HG03095 (cell line): ENCODE data around the gene NUP214.
"Not testable (repeated sequence)": the region's sequence is repeated elsewhere in the genome, so short reads cannot be mapped to it uniquely, and the experiment has no call there.

Experiments
- ATAC-seq: cut with Tn5 transposase; IDR thresholded peaks from one replicate; pipeline ENCODE4 v1.9.1; 2021; ENCODE audit warnings: moderate library complexity; ENCODE audit not compliant: unreplicated experiment

Gene NUP214

DNA sequence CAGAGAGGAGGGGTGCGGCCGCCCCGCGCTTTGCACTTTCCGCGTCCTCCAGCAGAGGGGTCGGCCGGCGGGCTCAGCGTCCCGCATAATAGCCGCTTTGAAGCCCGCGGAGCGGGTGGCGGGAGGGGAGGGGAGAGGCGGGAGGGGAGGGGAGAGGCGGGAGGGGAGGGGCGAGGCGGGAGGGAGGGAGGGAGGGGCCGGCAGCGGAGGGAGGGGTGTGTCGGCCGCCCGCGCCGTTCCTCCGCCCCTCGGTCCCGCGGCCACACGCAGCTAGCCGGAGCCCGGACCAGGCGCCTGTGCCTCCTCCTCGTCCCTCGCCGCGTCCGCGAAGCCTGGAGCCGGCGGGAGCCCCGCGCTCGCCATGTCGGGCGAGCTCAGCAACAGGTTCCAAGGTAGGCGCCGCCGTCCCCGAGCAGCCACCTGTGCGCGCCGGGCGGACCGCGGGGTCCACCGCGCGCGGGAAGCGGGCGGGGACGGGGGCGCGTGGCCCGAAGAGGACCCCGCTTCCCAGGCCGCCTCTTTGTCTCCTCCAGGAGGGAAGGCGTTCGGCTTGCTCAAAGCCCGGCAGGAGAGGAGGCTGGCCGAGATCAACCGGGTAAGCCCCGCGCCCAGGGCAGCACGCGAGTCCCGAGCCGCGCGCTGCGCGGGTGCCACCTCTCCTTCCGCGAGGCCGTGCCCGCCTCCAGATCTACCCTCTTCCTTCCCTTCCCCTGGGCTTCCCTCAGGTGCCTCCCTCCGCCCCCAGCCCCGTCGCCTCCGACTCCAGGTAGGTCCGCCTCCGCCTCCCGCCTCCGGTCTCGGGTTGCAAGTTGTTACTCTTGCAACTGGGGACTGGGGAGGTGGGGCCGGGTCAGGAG lies 28.9 kb upstream of the NUP214 start, which contains the start of gene AIF1L:
TSS of gene AIF1L (plus strand) at position 263 of the 857 bp plus-strand sequence. CDS start at position 362, 99 bp downstream.
- no peak for ATAC-seq

DNA sequence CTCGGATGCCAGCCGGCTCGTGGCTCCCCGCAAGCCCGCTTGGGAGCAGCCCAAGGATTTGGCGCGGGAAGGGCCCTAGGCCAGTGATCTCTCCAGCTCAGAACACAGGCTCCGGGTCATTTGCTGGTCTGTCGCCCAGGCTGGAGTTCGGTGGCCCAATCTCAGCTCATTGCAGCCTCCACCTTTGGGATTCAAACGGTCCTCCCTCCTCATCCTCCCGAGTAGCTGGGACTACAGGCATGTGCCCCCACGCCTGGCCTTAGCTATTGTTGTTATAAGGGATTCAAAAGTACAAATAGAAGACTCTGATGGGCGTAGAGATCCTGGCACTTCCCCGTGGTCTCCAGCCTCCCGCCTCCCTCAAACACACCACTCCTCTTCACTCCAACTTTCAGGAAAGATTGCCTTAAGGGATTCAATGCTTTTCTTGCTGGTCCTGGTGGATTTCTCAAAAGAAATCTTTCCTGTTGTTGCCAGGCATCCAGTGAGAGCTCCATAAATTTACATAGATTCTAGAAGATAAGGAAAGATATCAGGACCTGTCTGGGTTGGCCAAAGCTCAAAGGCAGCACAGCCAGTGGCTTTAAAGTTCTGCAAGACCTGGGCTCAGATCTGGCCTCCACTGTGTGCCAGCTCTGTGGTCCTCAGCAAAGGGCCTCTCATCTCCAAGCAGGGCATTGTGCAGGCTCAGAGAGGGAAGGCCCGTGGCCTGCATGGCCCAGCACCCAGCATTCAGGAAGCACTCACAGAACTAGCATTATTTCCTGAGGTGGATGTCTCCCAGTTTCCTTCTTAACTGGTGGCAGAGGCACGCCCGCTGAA lies 28.0 kb upstream of the NUP214 start:
- ATAC-seq, result no peak

DNA sequence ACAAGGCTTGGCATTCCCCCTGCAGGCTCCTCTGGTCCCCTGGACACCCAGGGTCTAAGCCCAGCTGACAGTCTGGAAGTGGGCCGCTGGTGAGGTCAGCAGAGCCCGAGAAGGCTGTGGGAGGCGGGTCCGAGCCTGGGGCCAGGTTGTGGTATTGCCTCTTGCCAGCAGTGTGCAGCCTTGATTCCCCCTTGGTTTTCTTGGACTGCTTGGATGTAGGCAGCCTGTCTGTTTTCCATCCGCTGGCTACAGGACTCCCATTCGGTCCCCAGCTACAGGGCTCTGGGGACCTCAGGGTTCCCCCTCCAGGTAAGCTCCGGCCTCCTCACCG lies 27.5 kb upstream of the NUP214 start:
- ATAC-seq, result no peak

DNA sequence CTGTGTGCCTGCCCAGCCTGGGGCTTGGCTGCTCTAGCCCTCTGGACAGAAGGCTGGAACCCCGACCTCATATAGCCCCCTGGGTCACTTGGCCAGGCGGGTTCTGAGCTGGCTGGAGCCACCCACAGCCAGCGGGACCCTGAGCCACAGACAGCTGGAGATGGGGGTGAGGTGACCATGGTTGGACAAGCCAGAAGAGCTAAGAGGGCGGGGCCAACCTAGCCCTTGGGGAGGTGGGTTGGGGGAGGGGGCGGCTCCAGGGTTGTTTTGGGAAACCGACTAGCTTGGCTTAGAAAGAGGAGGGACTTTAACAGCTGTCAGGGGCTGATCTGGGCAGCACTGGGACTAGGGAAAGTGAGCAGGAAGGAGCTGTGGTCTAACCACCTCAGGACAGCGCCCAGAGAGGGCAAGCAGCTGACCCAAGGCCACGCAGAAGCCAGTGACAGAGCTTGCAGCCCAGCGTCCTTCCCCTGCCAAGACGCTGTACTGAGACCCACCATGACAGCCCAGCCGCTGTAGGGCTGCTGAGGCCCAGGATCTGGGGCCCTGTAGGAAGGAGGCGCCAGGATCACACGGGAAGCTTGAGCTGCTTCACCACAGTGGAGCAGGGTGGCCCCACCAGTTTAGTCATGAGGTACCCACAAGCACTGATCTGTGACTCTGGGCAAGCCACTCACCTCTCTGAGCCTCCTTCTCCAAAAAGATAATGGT lies 26.8 kb upstream of the NUP214 start:
- no peak for ATAC-seq

DNA sequence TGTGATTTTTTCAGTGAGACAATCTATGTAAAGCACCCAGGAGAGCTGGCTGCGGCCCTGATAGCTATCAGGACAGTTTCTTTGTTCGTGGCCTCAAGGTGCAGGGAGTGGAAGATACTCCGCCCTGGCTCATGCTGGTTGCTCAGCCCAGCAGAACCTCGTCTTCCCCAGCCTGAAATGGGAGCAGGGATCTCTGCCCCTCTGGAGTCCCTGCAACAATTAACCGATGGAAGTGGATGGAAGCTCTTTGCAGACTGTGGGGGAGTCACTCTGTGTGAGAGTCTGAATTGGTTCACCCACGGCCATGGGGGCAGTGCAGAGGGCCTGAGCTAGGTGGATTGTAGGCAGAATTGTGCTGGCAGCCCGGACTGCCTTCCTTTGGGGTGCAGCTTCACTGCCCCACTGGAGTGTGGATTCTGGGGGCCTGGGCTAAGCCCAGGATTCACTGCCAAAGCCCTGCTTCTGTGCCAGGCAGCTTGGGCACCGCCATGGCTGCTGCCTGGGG lies 26.2 kb upstream of the NUP214 start:
- ATAC-seq, result no peak

DNA sequence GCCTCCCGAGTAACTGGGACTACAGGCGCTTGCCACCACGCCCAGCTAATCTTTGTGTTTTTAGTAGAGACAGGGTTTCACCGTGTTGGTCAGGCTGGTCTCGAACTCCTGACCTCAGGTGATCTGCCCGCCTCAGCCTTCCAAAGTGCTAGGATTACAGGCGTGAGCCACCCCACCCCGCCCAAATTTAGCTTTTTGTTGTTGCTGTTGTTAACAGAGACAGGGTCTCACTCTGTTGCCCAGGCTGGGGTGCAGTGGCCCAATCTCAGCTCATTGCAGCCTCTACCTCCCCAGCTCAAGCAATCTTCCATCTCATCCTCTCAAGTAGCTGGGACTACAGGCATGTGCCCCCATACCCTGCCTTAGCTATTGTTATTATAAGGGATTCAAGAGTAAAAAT lies 25.5 kb upstream of the NUP214 start:
- not testable (repeated sequence) for ATAC-seq

DNA sequence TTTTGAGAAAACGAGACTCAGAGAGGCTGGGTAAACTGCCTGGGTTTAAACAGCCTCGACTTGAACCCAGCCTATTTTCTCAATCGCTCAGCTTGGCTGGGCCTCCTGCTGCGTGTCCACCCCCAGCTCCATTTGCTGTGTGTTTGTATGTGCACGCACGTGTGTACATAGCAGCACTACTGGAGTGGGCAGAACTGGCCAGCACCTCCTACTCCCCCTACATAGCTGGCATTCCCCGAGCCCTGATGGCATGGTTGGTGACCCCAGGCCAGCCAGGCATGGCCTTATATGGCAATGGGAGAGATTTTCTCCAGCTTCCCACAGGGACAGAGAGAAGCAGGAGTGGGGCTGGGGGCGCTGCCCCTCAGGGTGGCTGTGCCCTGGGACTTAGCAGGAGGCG lies 24.9 kb upstream of the NUP214 start:
- no peak for ATAC-seq

DNA sequence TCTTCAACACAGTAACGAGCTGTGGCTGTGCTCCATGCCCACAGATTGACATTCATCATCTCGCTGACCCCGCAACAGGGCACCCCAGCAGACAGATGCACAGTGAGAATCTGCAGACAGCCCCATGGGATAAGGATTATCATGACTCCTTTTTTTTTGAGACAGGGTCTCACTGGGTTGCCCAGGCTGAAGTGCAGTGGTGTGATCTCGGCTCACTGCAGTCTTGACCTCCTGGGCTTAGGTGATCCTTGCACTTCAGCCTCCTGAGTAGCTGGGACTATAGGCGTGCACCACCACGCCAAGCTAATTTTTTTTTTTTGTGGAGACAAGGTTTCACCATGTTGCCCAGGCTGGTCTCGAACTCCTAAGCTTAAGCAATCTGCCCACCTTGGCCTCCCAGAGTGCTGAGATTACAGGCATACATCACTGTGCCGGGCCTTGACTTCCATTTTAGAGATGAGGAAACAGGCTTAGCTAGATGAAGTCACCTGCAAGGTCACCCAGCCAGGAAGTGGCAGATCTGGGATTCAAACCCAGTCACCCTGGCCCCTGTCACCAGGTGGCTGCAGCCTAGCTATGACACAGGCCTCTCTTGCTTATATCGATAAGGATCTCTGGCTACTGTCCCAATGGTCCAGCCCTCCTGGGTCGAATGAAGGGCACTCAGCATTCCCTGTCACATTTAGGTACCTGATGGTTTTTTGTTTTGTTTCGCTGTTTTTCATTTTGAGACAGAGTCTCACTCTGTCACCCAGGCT lies 24.0 kb upstream of the NUP214 start:
- no peak for ATAC-seq

DNA sequence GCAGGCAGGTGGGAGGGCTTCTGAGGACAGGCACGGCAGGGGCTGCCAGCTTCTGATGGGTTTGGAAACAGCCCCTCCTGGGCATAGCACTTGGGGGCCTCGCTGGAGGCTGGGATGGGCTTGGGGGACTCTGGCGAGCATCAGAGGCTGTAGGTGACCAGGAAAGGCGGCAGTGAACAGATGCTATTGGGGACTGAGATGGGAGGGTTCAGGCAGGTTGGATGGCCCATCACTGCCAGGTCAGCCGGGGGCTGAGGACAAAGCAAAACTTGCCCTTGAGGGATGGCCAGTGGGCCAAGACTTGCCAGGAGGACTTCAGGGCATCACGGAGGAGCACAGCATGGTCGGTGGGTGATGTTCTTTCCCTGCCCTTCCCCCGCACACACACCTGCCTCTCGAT lies 22.4 kb upstream of the NUP214 start:
- ATAC-seq, result no peak

DNA sequence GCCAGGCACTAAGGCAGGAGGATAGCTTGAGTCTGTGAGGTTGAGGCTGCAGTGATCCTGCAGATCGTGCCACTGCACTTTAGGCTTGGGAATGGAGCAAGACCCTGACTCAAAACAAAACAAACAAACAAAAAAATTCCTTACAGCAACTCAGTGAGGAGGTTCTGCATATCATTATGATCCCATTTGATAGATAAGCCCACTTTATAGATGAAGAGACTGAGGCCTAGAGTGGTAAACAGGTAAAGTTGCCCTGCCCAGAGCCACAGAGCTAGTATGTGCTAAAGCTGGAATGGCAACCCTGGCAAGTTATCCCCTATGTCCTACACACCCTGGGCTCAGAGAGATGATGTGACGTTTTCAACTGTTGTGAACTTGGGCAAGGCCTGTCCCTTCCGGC lies 21.9 kb upstream of the NUP214 start:
- ATAC-seq, result no peak

DNA sequence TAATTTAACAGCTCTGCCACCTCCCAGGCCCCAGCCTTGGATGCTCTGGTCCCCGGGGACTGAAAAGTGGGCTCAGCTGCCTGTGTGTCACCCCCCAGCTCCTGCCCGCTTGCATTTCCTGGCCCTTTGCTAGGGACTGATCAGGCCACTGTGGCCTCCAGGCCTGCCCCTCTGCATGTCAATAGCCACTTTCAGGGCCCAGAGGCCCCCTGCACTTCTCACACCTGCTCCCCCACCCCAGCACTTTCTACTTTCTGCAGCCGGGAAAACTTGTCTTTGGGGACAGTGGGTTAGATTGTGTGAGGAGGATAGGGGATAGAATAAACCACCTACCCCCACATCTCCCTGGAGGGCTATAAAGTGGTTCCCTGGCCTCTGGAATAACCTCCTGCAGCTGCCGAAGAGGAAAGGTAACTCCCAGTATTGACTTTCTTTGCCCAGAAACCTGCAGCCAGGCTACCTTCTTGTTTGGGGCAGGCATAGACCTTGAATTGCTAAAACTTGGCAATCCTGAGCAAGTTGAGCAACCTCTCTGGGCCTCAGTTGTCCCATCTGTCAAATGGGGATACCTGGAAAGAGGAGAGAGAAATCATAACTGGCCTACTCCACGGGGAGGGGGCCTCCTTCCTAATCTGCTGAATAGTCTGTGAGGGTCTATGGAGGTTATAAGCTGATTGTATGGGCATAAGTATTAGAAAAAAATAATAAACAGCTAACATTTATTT lies 21.2 kb upstream of the NUP214 start:
- ATAC-seq, result no peak

DNA sequence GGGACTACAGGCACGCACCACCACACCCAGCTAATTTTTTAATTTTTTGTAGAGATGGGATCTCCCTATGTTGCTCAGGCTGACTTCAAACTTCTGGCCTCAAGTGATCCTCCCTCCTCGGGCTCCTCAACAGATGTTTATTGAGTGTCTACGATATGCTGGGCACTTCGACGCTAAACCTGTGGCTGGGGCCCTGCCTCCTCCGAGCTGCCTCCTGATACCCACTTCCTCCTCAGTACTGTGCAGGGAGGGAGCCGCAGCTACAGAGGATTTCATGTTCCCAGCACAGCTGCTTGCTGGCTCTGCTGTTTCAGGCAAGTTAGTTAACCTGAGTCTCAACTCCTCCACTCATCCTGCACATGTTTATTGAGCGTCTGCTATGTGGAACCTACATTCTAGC lies 19.4 kb upstream of the NUP214 start:
- no peak for ATAC-seq

DNA sequence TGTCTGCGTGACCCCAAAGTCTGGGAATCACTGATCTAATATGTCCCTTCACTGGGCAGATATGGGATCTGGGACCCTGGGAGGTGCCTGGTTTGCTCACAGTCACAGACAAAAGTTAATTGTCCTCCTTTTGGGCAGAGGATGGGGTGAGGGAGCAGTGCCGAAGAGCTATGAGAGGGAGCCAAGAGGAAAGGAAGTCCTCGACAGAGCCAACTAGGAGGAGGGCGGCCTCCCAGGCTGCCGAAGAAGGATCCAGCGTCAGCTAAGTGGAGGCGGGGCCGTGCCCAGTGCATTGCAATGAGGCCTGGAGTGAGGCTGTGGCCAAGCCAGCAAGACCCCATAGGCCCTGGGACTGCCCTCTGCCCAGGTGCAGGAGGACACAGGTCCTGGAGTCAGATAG lies 17.6 kb upstream of the NUP214 start:
- no peak for ATAC-seq

DNA sequence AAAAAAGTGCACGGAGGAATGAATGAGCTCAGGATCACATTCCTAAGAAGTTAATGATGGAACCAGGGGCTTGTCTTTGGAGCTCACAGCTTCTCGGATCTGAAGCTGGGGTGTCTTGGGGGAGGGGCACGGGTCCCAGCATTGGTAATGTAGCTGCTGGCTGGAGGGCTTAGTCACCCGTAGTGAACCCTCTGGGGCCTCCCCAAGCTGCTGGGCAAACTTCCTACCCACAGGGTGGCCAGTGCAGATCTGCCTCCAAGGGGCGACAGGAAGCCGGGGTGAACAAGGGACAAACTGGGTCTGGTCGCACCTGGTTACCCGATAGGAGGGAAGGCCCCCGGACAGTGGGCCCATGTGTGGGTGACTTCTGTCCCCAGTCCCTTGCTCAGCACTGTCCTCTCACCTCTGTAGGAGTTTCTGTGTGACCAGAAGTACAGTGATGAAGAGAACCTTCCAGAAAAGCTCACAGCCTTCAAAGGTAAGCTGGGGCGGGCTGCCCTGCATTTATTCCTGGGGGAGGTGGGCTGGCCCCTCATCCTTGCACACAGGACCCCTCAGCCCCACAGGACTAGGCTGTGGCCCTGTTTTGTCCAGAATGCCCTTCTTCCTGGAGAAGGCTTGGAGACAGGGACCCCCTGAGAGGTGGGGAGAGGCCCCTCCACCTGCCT lies 14.1 kb upstream of the NUP214 start:
- no peak for ATAC-seq

DNA sequence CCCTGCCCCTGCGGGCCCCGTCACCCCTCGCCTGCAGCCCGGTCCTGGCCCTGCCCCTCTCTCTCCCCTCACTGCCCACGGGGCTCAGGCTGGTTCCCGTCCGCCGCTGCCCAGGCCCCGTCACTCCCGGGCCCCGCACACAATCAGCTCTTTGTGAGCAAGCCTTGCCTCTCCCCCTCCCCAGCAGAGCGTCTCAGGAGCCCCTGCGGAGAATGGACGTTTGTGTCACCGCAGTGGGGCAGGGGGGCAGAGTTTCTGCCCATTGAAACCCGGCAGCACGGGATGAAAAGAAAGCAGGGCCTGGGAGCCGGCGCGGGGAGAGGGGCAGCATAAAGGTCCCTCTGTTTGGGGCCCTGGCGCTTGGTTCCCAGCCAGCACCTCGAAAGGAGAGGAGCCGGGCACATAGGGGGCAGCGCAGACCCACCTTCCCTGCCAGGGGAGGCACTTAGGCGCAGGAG lies 13.5 kb upstream of the NUP214 start:
- no peak for ATAC-seq

DNA sequence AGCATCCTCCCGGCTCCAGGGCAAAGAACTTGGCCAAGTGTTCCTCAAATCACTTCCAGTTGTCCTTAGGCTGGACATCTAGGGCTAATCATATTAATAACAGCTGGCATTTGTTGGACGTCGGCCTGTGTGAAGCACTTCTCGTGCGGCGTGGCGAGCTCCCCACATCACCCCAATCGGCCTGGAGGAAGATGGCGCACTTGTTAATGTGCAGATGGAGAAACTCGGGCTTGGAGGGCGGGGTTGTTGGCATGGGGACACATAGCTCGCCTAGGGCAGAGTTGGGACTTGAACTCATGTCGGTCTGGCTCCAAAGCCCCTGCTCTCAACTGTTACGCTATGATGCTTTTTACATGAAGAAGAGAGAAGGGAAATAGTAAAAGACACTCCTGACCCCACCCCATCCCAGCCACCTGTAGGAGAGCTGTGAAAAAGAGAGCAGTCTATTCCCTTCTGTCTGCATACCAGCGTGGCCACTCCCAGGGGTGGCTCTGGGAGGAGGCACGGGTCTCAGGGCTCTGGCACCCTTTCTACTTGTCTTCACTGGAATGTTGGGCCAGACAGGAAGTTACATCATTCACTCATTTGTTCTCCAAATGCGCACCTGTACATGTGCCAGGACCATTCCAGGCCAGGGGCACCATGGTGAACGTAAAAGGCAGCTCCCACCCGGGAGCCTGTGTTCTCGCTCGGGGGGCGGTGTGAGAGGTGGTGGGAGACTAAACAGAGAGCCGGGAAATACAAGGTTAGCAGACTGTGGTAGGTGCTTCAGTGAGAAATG lies 12.8 kb upstream of the NUP214 start:
- ATAC-seq, result no peak

DNA sequence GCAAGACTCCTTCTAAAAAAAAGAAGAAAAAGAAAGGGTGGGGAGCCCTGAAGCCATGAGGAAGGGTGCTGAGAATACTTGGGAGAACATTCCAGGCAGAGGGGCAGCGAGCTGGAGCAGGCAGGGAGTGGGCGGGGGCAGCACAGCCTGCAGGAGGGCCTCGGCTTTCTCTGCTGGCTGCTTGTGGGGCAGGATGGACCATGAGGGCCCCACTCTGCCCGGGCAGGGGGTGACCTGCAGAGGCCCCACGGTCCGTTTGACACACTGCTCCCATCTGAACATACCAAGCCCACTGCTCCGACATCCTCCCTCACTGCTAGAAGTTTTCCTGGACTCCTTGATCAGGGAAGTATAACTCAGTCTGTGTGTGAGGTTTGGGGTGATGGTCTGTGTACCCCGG lies 11.7 kb upstream of the NUP214 start:
- no peak for ATAC-seq

DNA sequence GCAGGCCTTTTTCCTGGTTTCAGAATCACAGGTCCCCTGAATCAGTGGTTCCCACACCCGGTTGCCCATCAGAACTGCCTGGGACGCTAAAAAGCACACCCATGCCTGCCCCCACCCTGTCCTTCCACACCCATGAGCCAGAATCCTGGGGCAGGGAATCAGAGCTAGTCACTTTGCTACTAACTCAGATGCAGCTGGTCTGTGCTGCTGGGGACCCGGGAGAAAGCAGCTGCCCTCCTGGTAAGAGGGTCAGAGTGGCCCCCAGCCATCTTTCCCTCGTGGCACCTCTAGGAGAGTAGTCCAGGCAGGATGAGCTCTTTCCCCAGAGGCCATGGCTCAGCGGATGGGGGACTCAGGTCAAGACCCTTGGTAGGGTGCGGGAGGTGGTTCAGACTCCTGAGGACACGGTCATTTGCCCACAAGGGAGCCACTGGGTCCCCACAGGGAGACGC lies 11.3 kb upstream of the NUP214 start:
- no peak for ATAC-seq

DNA sequence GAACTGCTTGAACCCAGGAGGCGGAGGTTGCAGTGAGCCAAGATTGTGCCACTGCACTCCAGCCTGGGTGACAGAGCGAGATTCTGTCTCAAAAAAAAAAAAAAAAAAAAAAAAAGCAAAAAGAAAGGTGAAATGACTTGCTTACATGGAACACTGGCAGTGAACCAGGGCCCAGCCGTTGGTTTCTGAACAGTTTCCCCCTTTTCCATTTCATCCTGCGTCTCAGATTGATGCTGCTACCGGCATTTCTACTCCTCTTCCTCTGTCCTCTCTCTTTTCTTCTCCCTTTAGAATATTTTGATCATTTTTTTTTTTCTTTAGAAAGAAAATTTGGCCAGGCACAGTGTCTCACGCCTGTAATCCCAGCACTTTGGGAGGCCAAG lies 10.0 kb upstream of the NUP214 start:
- not testable (repeated sequence) for ATAC-seq
